AG08396 (cell line): ENCODE measurements around the gene S1PR2.
A peak's percentile ranks its signal among the peaks of the same experiment; 100 is the strongest.
"Not testable (repeated sequence)": the region's sequence is repeated elsewhere in the genome, so short reads cannot be mapped to it uniquely, and the experiment has no call there.

Source experiments
- DNase-seq: peaks from one replicate; pipeline ENCODE4 v3.0.0; 2012; ENCODE audit warnings: low spot score, mixed read lengths

S1PR2 gene

GRCh38 chr19:10223488-10224213 is 7.5 kb downstream of the S1PR2 start:
- no peak for DNase-seq

- DNase-seq = no peak
Observed at GRCh38 chr19:10222201-10222890, 8.8 kb downstream of the S1PR2 start.

GRCh38 chr19:10220695-10221094 is 10.4 kb downstream of the S1PR2 start:
- DNase-seq = no peak

GRCh38 chr19:10219678-10220077 is 11.5 kb downstream of the S1PR2 start:
- peak; percentile 36 for DNase-seq

- DNase-seq = no peak
Observed at GRCh38 chr19:10217085-10217484, 14.0 kb downstream of the S1PR2 start.

GRCh38 chr19:10214784-10215183 is 16.3 kb downstream of the S1PR2 start:
- DNase-seq = no peak

GRCh38 chr19:10211691-10212090 is 19.4 kb downstream of the S1PR2 start:
- DNase-seq = no peak

GRCh38 chr19:10211061-10211460 is 20.1 kb downstream of the S1PR2 start:
- DNase-seq = no peak

GRCh38 chr19:10209315-10209714 is 21.8 kb downstream of the S1PR2 start:
- DNase-seq = peak; percentile 16

GRCh38 chr19:10207026-10207425 is 24.1 kb downstream of the S1PR2 start:
- DNase-seq = no peak

GRCh38 chr19:10206226-10206885 is 24.8 kb downstream of the S1PR2 start:
- peak; percentile 35 for DNase-seq

- DNase-seq = no peak
Observed at GRCh38 chr19:10205636-10206035, 25.5 kb downstream of the S1PR2 start.

- no peak for DNase-seq
Observed at GRCh38 chr19:10203686-10204085, 27.4 kb downstream of the S1PR2 start.

- DNase-seq = no peak
Observed at GRCh38 chr19:10201176-10201575, 30.0 kb downstream of the S1PR2 start.

- DNase-seq = not testable (repeated sequence)
Observed at GRCh38 chr19:10200101-10200500, 31.0 kb downstream of the S1PR2 start.

GRCh38 chr19:10198889-10199644 is 32.1 kb downstream of the S1PR2 start:
- not testable (repeated sequence) for DNase-seq

GRCh38 chr19:10195199-10195519 is 36.0 kb downstream of the S1PR2 start:
- no peak for DNase-seq

GRCh38 chr19:10194500-10195198 is 36.5 kb downstream of the S1PR2 start, which contains the start of gene DNMT1:
TSS of gene DNMT1 (minus strand) at chr19:10194953. CDS start at chr19:10194899, 54 bp downstream.
- DNase-seq = peak; percentile 100

- peak; percentile 62 for DNase-seq
Observed at GRCh38 chr19:10193790-10194499, 37.2 kb downstream of the S1PR2 start.

GRCh38 chr19:10192922-10193321 is 38.2 kb downstream of the S1PR2 start:
- no peak for DNase-seq

GRCh38 chr19:10191347-10191746 is 39.8 kb downstream of the S1PR2 start:
- peak; percentile 64 for DNase-seq
